Activated T-helper 2 cell treated with anti-CD3 and anti-CD28 coated beads, Interferon-gamma antibody, Interleukin-2, Interleukin-4, amounts not matched to agents 10 μg/mL and 5 μg/mL and 100 μg/mL, durations not matched to agents 14 hours and 24 hours and 36 hours (primary cell): ENCODE data around the gene NACAD. TPM values are rescaled to one million over a fixed set of nuclear protein-coding genes. Genes with fewer than 3 reads are reported as not detected.

ENCODE experiments used
- DNase-seq: peaks from one replicate; pipeline ENCODE4 v3.0.0; 2021; ENCODE audit warnings: low spot score
- H3K27ac Mint-ChIP-seq: one replicate; pipeline ENCODE4 v1.8.0; 2021; ENCODE audit warnings: mixed read lengths
- H3K27me3 Mint-ChIP-seq: one replicate; pipeline ENCODE4 v1.8.0; 2021; ENCODE audit warnings: low read depth, mixed read lengths
- H3K36me3 Mint-ChIP-seq: one replicate; pipeline ENCODE4 v1.8.0; 2021; ENCODE audit warnings: low read depth, mixed read lengths
- H3K4me1 Mint-ChIP-seq: one replicate; pipeline ENCODE4 v1.8.0; 2021; ENCODE audit warnings: low read depth, mixed read lengths
- H3K4me3 Mint-ChIP-seq: one replicate; pipeline ENCODE4 v1.8.0; 2021; ENCODE audit warnings: low read depth, mild to moderate bottlenecking, moderate library complexity, mixed read lengths
- H3K9me3 Mint-ChIP-seq: one replicate; pipeline ENCODE4 v1.8.0; 2021; ENCODE audit warnings: mixed read lengths
- intact Hi-C: fragments of 100-400 bp; cut with micrococcal nuclease; formaldehyde crosslinking; loops from one replicate; pipeline ENCODE4 v1.15.1; 2023
- total RNA-seq: library from RNA; stranded (reverse); gene quantifications from 2 replicates; pipeline ENCODE4 v1.2.3, GENCODE V29; 2022

The NACAD gene
- total RNA-seq, 1 donor from 2014 or later = 0.52 TPM

DNA sequence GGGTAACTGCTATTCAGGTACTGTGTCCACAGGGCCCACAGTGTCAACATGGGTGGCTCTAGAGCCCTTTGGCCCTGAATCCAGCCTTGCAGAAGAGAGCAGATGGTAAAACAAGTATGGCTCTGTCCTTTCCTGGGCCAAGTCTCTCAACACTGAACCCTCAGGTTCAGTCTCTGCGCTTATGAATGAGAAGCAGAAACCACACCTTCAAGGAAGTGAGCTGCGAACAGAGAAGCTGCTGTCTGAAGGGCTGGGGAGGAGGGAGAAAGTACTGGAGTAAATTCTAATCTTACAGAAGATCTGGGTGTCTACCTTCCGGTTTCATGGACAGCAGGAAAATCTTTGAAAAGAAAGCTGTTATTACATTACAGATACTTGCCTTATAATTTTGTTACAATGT is 18.6 kb upstream of the NACAD start:
- Mint-ChIP-seq H3K4me3 (no peak overlapping the region), H3K27me3 (no peaks in the 10 kb centered on the region), H3K36me3 (peaks cover 75% of the 10 kb centered on the region), H3K27ac (no peak overlapping the region), H3K4me1 (peaks cover 27% of the 10 kb centered on the region), H3K9me3 (no peaks in the 10 kb centered on the region)
- intact Hi-C loops = no loop called here
- DNase-seq = no peak

DNA sequence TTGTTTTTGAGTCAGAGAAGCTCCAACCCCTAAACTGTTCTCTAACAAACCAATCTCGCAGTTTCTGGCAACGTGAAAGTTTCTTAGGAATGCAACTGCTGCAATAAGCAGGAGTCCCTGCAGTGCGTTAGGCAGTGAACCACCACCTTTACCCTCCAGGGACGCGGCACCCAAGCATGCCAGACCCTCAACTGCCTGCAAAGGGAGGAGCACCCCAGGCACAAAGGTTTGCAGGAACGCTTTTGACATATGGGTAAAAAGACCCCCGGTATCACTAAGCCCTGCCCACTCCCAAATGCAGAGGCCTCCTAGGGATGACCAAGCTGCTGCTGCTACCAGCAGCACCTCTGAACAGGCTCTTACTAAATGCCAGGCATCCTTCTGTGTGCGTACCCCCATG is 18.1 kb upstream of the NACAD start:
- Mint-ChIP-seq H3K36me3 (peaks cover 80% of the 10 kb centered on the region), H3K9me3 (no peaks in the 10 kb centered on the region), H3K27ac (no peak overlapping the region), H3K27me3 (no peaks in the 10 kb centered on the region), H3K4me1 (peaks cover 23% of the 10 kb centered on the region), H3K4me3 (no peak overlapping the region)
- no peak for DNase-seq
- intact Hi-C loops = no loop called here

DNA sequence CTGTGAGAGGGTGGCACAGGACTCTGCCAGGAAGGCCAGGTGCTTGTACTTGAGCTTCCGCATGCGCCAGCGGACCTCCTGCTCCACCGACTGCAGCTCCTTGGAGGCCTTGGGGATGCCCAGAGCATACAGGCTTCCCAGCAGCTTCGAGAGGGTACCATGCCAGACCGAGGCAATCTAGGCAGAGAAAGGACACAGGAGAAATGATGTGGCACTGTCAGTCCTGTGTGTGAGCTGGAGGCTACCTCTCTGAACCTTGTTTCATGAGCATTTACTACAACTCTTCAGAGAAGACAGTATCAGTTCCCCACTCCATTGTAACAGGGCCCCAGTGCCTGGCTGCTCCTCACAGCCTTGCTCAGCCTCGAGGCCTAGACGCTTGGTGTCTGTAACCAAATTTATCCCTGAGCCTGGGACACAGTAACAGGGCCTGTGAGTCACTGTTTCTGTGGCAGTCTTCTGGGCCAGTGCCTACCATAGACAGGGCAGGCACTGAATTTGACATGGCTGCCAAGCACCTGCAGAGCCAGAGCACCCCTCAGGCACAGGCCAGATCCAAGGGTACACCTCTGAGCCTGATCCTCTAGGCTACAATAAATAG is 16.9 kb upstream of the NACAD start:
- Mint-ChIP-seq H3K4me1 (peaks cover 22% of the 10 kb centered on the region), H3K27ac (no peak overlapping the region), H3K27me3 (no peaks in the 10 kb centered on the region), H3K9me3 (no peaks in the 10 kb centered on the region), H3K4me3 (no peak overlapping the region), H3K36me3 (peaks cover 77% of the 10 kb centered on the region)
- intact Hi-C loops = no loop called here
- no peak for DNase-seq

DNA sequence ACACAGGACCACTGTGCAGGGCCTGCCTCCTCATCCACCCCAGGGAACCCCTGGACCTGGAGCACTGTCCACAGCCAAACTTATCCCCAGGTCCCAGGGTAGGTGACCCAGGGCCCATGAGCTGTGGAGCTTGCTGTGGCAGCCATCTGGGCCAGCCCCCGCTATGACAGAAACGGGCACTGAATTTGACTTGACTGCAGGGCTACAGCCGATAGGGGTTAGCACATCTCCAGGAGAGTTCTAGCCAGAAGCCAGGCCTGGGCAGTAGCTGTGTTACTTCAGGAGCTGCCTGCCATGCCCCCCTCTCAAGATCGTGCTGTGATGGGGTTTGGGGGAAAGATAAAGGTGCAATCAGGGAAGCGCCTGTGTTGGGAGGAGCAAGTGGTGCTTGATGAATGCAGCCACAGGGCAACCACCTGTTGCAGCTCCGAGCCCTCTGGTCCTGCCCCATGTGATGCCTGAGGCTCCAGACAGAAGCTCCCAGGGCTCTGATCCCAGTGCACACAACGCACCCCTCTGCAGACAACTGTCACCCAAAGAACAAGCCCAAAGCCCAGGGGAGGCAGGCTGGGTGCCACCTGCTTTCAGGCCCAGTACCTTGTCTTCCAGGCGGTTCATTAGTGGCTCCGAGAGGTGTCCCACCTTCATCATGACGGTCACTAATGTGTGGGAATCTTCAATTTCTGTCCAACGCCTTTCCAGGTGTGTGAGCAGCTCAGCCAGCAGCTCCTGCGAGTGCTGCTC is 16.2 kb upstream of the NACAD start:
- H3K36me3 Mint-ChIP-seq = peaks cover 76% of the 10 kb centered on the region
- no peaks in the 10 kb centered on the region for H3K9me3 Mint-ChIP-seq
- intact Hi-C loops = no loop called here

DNA sequence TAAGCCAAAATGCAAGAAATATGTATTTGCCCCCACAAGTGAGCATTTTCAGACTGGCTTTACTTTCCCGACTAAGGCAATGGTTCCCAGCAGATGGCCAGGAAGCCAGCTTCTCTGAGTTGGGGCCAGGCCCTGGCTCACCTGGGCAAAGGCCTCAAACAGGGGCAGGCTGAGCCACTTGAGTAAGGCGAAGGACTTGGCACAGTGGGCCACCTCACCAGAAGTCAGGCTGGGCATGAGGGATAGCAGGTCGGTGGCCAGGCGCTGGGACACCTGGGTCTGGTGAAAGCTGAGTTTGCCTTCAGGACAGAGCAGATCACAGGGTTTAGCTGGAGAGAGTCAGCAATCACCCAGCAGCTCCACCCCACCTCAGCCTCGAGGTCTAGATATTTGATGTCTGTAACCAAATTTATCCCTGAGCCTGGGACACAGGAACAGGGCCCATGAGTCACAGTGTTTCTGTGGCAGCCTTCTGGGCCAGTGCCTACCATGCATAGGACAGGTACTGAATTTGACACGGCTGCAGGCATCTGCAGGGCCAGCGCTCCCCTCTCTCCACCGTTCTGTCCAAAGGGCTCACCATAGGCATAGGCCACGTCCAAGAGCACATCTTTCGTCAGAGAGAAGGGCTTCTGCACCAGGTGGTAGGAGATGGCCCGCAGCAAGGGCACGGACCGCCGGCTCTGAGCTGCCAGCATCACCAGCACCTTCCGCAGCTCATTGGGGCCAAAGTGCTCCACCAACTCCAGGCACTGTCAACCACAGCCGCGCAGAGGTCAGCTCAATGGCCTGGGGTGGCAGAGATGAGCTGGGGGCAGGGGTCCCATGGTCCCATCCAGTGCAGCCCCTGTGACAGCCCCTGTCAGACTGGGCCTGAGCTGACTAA is 15.4 kb upstream of the NACAD start:
- H3K27ac Mint-ChIP-seq = no peak overlapping the region
- intact Hi-C loops = no loop called here
- peaks cover 75% of the 10 kb centered on the region for H3K36me3 Mint-ChIP-seq
- DNase-seq = no peak
- no peak overlapping the region for H3K4me3 Mint-ChIP-seq
- H3K9me3 Mint-ChIP-seq = no peaks in the 10 kb centered on the region
- H3K27me3 Mint-ChIP-seq = no peaks in the 10 kb centered on the region
- H3K4me1 Mint-ChIP-seq = peaks cover 17% of the 10 kb centered on the region

More for the DNA sequence above, 16.2 kb upstream of the NACAD start:
- no peak overlapping the region for H3K27ac Mint-ChIP-seq
- DNase-seq = no peak
- peaks cover 18% of the 10 kb centered on the region for H3K4me1 Mint-ChIP-seq
- H3K27me3 Mint-ChIP-seq = no peaks in the 10 kb centered on the region
- no peak overlapping the region for H3K4me3 Mint-ChIP-seq

DNA sequence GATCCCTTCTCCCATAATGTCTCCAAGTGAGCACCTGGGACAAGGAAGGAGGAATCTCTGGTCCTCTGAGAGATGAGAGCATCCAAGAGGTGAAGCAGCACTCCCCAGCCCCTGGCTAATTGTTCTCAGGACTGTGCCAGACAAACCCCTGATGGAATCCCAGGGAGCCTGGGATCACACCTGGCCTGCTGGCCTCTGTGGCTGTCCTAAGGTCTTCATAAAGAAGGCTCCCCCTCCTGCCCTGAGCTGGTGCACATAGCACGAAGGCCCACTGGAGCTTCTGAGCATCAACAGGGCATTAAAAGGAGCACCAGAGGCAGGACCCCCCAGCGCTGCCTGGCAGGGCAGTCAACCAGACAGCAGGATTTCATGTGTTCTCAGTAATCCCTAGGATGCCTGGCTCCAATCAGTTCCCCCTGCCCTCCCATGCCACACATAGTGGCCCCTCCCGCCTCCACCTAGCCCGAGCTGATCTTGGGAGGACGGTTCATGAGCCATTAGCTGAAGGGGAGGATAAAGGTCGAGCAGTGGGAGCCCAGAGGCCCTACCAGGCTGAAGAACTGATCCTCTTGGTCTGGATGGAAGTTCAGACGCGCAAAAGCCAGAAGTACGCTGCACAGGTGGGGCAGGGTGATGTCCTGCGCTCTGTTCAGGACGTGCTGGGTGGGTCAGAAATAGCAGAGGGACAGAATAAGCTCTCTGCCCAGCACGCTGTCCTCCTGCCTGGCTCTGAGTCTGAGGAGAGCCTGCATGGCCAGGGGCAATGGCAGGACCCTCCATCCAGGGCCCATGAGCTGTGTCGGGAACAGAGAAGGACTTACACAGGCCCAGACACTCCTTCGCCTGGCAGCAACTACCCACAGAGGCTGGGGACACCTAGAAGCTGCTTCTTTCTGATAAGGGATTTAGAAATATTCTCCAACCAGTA is 14.3 kb upstream of the NACAD start:
- Mint-ChIP-seq H3K27me3 (no peaks in the 10 kb centered on the region), H3K27ac (no peak overlapping the region), H3K36me3 (peaks cover 65% of the 10 kb centered on the region), H3K4me1 (peaks cover 10% of the 10 kb centered on the region), H3K9me3 (no peaks in the 10 kb centered on the region), H3K4me3 (no peak overlapping the region)
- intact Hi-C loops = no loop called here
- no peak for DNase-seq

DNA sequence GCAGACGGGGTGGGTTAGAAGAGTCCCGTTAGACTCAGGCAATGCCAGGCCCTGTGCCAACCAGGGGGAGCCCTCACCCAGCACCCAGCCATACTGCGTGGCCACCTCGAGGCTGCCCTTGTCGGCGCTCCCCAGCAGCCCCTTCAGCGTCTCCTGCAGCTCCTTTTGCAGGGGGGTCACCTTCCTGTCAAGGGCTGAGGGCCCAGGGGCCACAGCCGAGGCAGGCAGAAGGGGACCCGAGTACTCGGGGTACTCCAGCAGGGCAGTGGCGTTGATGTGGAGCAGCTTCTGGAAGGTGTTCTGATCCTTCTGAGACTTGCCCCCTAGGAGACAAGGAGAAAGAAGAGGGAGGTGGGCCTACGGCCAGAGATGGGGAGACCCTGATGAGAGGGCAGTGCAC is 13.0 kb upstream of the NACAD start:
- intact Hi-C loops = no loop called here
- DNase-seq = no peak

DNA sequence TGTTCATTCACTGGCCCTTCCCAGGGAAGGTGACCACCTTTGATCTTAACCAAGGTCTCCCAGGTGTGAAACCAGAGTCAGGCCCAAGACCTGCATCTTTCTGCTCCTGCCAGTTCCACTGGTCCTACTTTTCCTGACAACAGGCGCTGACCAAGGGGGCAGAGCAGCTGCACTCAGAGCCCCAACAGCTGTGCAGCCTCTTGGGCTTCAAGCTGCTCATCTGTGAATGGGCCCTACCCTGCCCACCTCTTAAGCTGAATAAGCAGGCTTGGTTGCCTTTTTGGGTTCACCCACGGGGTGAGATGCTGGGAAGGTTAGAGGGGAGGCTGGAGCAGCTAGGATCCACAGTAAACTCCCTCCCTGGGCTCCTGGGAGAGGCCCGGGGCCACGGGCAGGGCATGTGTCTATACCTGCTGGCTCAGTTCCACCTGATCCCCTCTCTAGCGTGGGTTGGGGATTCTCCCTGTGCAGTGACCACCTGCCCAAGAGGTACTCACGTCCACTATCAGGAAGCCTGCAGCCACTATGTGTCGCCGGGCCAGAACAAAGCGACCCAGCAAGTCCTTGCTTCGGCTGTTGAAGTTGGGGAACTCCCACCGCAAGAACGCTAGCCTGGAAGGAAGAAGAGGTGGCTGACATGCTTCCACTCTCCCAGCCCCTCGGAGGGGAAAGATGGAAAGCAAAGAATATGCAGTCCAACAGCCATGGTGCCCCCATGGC is 12.2 kb upstream of the NACAD start:
- Mint-ChIP-seq H3K4me1 (no peaks in the 10 kb centered on the region), H3K27ac (no peak overlapping the region), H3K9me3 (no peaks in the 10 kb centered on the region), H3K36me3 (peaks cover 48% of the 10 kb centered on the region), H3K4me3 (no peak overlapping the region), H3K27me3 (no peaks in the 10 kb centered on the region)
- intact Hi-C loops = no loop called here
- no peak for DNase-seq

More for the DNA sequence above, 13.0 kb upstream of the NACAD start:
- Mint-ChIP-seq H3K27me3 (no peaks in the 10 kb centered on the region), H3K36me3 (peaks cover 54% of the 10 kb centered on the region), H3K4me3 (no peak overlapping the region), H3K4me1 (no peaks in the 10 kb centered on the region), H3K9me3 (no peaks in the 10 kb centered on the region), H3K27ac (no peak overlapping the region)

DNA sequence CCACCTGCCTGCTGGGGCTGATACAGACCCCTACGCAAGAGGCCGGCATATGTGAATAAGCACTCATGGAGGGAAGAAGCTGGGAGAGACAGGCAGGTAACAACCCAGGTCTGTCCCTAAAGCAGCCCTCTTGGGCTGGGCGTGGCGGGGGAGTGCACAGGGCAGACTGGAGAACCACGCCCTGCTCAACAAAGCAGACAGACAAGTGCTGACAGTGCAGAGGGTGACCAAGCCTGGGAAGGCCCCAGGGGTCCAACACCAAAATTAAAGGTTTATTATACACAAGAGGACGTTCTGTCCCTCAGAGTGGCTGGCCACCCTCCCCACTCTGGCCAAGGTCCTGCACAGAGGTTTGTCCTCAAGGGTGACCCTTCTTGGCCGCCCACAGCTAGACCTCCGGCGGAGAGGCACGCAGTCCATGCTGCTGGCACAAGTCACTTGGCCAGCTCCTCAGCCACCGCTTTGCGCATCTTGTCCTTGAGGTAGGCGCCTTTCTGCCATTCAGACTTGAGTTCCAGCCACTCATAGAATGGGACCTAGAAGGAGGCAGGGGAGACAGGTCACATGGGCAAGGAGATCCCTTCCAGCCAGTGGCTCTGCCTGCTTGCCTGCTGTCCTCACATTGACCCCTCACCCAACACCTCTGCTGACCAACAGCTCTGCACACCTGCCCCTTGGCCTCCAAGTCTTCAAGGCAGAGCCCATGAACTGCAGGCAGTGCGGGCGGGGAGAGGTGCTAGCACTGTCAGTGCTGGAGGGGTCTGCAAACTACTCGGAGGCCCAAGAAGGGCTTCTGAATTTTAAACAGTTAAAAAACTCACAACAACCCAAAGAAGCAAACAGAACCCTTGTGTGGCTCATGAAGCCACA is 11.4 kb upstream of the NACAD start:
- intact Hi-C loops = no loop called here
- H3K27me3 Mint-ChIP-seq = no peaks in the 10 kb centered on the region
- no peak overlapping the region for H3K27ac Mint-ChIP-seq

DNA sequence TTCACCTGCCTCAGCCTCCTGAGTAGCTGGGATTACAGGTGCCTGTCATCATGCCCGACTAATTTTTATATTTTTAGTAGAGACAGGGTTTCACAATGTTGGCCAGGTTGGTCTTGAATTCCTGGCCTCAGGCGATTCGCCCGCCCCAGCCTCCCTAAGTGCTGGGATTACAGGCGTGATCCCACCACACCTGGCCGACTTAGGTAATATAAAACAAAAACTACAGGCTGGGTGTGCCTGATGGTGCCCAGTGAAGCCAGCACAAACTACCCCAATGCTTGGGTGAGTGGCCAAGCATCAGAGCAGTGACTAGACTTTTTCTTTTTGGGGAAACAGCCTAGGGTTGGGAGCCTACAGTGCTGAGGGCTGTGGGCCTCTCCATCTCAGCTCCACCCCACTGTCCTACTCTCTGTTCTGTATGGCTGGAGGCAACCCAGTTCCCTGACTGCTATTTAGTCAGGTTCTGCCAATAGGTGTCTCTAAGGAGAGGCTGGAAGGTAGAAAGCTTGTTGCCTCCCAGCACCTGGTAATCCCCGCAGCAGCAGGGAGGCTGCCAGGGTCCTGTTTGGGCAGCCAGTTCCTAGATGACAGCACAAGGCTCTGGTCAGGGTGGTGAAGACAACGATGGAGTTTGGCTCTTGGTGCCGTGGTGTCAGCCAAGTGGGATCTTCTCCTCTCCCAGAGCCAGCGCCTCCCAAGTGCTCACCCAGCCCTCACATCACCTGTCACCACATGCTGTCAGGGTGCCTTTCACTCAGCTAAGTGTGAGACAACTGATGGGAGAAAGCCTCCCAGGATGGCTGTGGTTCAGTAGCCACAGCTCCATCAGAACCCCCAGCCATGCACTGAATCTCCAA is 10.4 kb upstream of the NACAD start:
- DNase-seq = no peak
- H3K27ac Mint-ChIP-seq = no peak overlapping the region
- H3K9me3 Mint-ChIP-seq = no peaks in the 10 kb centered on the region
- intact Hi-C loops = no loop called here
- no peaks in the 10 kb centered on the region for H3K27me3 Mint-ChIP-seq
- H3K4me1 Mint-ChIP-seq = no peaks in the 10 kb centered on the region
- H3K36me3 Mint-ChIP-seq = peaks cover 34% of the 10 kb centered on the region
- no peak overlapping the region for H3K4me3 Mint-ChIP-seq

More for the DNA sequence above, 11.4 kb upstream of the NACAD start:
- H3K9me3 Mint-ChIP-seq = no peaks in the 10 kb centered on the region
- no peak overlapping the region for H3K4me3 Mint-ChIP-seq
- peaks cover 41% of the 10 kb centered on the region for H3K36me3 Mint-ChIP-seq
- H3K4me1 Mint-ChIP-seq = no peaks in the 10 kb centered on the region
- no peak for DNase-seq

DNA sequence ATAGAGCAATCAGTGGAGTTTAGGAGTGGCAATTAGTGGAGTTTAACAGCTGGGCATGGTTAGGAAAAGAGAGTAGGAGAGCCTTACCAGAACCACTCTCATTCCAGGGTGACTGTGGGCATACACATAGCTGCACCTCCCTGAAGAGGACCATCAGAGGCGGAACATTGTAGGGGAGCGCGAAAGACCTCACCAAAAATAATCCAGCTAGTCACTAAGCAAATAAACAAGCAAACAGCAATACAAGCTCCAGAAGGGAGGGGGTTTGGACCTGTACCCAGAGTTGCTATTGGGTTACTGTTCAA is 4.1 kb upstream of the NACAD start:
- Mint-ChIP-seq H3K4me3 (no peak overlapping the region), H3K27ac (no peak overlapping the region), H3K36me3 (peaks cover 3% of the 10 kb centered on the region), H3K9me3 (peaks cover 4% of the 10 kb centered on the region), H3K27me3 (peaks cover 24% of the 10 kb centered on the region), H3K4me1 (peaks cover 9% of the 10 kb centered on the region)
- intact Hi-C loops = no loop called here
- DNase-seq = no peak
